Fibroblast of lung (primary cell): Measurements from ENCODE around the gene HDHD5. TPM values are rescaled to one million over a fixed set of nuclear protein-coding genes. Genes with fewer than 3 reads are reported as not detected.

ENCODE experiments used
- DNase-seq, 2 donors: peaks; one replicate each; pipeline versions ENCODE4 v3.0.0 to v3.0.0-alpha.2; 2010; ENCODE audit warnings: low read depth in 2 of 2
- H2AFZ ChIP-seq: 2 replicates; pipeline ENCODE4 v1.5.1; 2012; ENCODE audit warnings: low read length, control low read depth, inconsistent platforms
- H3K27ac ChIP-seq: 2 replicates; pipeline ENCODE4 v1.5.1; 2011; ENCODE audit warnings: low read length, control low read depth; ENCODE audit not compliant: insufficient read depth
- H3K27me3 ChIP-seq: 2 replicates; pipeline ENCODE4 v1.5.1; 2011; ENCODE audit warnings: mild to moderate bottlenecking, low read length; ENCODE audit not compliant: control insufficient read depth, insufficient read depth
- H3K36me3 ChIP-seq: 2 replicates; pipeline ENCODE4 v1.5.1; 2011; ENCODE audit warnings: low read length; ENCODE audit not compliant: control insufficient read depth, insufficient read depth
- H3K4me1 ChIP-seq: 2 replicates; pipeline ENCODE4 v1.5.1; 2011; ENCODE audit warnings: low read length; ENCODE audit not compliant: control insufficient read depth, insufficient read depth; ENCODE audit errors: extremely low read depth
- H3K4me2 ChIP-seq: 2 replicates; pipeline ENCODE4 v1.5.1; 2011; ENCODE audit warnings: low read length, control low read depth; ENCODE audit not compliant: insufficient read depth; ENCODE audit errors: extremely low read depth
- H3K4me3 ChIP-seq, 4 experiments: fragments of 200-600 bp in 1 of 4; sonication (generic) in 1 of 4; replicated peaks in 1 of 4; 2 replicates each; pipeline ENCODE4 v1.5.1; 2011 to 2016; ENCODE audit warnings: low read length in 4 of 4, low read depth in 3 of 4, mild to moderate bottlenecking in 3 of 4, control low read depth in 2 of 4, inconsistent platforms in 1 of 4, mixed read lengths in 1 of 4; ENCODE audit not compliant: insufficient read depth in 1 of 4; ENCODE audit errors: control extremely low read depth in 1 of 4
- H3K79me2 ChIP-seq: 2 replicates; pipeline ENCODE4 v1.5.1; 2012; ENCODE audit warnings: mild to moderate bottlenecking, low read length, inconsistent platforms; ENCODE audit not compliant: control insufficient read depth, insufficient read depth
- H3K9ac ChIP-seq: 2 replicates; pipeline ENCODE4 v1.5.1; 2011; ENCODE audit warnings: mild to moderate bottlenecking, low read length, control low read depth; ENCODE audit not compliant: insufficient read depth
- H3K9me3 ChIP-seq: 2 replicates; pipeline ENCODE4 v1.5.1; 2012; ENCODE audit warnings: low read depth, low read length; ENCODE audit not compliant: control insufficient read depth, insufficient read depth
- H4K20me1 ChIP-seq: 2 replicates; pipeline ENCODE4 v1.5.1; 2011; ENCODE audit warnings: low read length; ENCODE audit not compliant: control insufficient read depth, insufficient read depth; ENCODE audit errors: extremely low read depth
- EZH2 ChIP-seq: IDR thresholded peaks from 2 replicates; pipeline ENCODE4 v1.5.1; 2012; ENCODE audit warnings: low read length, control low read depth, mild to moderate bottlenecking; ENCODE audit errors: missing control alignments
- polyA plus RNA-seq, 2 donors: library from polyadenylated mRNA; depleted of rRNA in 1 of 2; stranded (reverse) in 1 of 2; unstranded in 1 of 2; fragments of >200 nt; gene quantifications; 2 replicates each; pipeline ENCODE4 v1.2.1, GENCODE V29; 2011 to 2012; ENCODE audit warnings: missing spikeins in 1 of 2
- total RNA-seq: library from RNA; depleted of rRNA; stranded (reverse); fragments of >200 nt; gene quantifications from 2 replicates; pipeline ENCODE4 v1.2.1, GENCODE V29; 2014
- TF ChIP-seq, protein P1 (sequence below), 2 donors: IDR thresholded peaks in 1 of 2; conservative IDR thresholded peaks in 1 of 2; 1 replicate in 1 of 2; 2 replicates in 1 of 2; pipeline ENCODE4 v1.5.1; 2011 to 2012; ENCODE audit warnings: low read length in 2 of 2, control low read depth in 1 of 2, inconsistent platforms in 1 of 2, low read depth in 1 of 2, mild to moderate bottlenecking in 1 of 2

The HDHD5 gene
- total and polyA plus RNA-seq, 2 donors (not counting 1 experiment from before 2014, with no cell fraction given) = 16.2 to 20.9 TPM

DNA sequence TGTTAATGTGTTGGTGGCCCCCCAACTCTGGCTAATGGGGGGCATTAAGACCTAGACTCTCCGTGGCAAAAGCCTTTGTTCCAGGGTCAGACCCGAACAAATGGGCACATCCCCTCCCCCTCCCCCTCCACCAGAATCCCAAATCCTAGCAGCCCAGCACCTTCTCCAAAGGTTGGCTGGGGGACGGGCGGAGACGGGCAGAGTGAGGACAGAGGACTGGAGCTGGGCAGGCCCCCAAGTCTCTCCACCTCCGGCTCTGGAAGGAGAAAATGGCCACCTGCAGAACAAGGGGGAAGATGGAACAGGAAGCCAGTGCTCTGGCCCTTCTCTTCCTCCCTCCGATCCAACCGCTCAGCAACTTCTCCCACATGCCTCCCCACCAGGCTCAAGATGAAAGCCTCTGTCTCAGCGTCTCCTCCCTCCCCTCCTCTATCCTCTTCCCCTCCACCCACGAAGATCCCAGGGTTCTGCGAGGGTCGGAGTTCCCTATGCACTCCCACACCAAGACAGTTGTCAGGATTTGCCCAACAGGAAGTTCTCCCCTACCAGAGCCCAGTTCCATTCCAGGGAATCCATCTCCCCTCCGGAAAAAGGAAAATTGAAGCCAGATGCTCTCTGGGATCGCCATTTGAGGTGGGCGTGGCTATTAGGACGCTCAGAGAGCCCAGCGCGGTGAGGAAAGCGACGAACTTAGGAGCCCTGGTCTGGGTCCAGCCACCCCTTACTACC is 40.1 kb upstream of the HDHD5 start:
- TF ChIP-seq, protein P1, sequence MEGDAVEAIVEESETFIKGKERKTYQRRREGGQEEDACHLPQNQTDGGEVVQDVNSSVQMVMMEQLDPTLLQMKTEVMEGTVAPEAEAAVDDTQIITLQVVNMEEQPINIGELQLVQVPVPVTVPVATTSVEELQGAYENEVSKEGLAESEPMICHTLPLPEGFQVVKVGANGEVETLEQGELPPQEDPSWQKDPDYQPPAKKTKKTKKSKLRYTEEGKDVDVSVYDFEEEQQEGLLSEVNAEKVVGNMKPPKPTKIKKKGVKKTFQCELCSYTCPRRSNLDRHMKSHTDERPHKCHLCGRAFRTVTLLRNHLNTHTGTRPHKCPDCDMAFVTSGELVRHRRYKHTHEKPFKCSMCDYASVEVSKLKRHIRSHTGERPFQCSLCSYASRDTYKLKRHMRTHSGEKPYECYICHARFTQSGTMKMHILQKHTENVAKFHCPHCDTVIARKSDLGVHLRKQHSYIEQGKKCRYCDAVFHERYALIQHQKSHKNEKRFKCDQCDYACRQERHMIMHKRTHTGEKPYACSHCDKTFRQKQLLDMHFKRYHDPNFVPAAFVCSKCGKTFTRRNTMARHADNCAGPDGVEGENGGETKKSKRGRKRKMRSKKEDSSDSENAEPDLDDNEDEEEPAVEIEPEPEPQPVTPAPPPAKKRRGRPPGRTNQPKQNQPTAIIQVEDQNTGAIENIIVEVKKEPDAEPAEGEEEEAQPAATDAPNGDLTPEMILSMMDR (conservative IDR thresholded peaks at IDR 0.05 in 1 of 2, IDR thresholded peaks at IDR 0.05 in 1 of 2; ENCODE audit: low read depth in 1 of 2, low read length in 2 of 2) = no peak
- TF ChIP-seq EZH2 = no peak
- Histone ChIP-seq H3K27ac (peak overlapping the region; percentile 27), H4K20me1 (no peaks in the 10 kb centered on the region), H3K36me3 (no peaks in the 10 kb centered on the region), H3K79me2 (no peaks in the 10 kb centered on the region), H3K27me3 (no peaks in the 10 kb centered on the region), H3K9me3 (no peaks in the 10 kb centered on the region), H3K4me3 (peak overlapping the region; percentile 1 to 54 (median 39)), H3K4me2 (peak overlapping the region; percentile 71), H3K9ac (no peak overlapping the region), H2AFZ (peak overlapping the region; percentile 87), H3K4me1 (no peaks in the 10 kb centered on the region)
- DNase-seq = peak; percentile 50 to 71

DNA sequence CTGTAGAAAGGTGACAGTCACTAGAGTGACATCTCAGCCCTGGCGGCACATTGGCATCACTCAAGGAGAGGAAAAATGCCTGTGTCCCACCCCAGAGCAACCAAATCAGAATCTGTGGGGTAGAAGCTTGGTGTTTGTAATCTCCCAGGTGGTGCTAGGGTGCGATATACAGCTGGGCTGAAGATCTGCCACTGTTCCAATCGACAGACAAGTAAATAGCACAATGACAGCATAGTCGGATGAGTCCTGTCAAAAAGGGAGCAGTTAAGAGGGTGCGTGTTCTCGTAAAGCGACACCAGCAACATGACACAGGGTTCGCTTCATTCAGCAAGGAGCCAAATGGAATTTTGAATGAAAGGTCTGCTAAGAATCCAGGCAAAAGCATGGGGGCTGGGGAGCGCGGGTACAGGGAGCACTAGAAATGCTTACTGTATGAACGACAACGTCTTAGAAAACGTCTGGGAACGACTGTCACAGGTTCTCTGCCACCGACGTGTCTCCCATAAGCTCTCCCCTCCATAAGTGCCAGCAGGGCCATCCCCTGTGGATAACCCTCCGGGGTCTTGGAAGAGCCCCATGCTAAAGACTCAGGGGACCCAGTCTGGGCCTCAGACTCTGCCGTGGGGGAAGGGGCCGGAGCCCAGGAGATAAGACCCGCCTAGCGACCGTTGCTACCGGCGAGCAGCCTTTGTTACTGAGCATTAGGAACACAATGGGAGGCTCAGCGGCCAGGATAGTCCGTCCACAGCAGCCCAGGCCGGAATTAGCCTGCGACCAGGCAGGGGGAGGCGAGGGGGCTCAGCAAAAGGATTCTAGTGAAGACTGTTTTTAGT is 39.3 kb upstream of the HDHD5 start:
- no peaks in the 10 kb centered on the region for H4K20me1 ChIP-seq
- H3K27me3 ChIP-seq = no peaks in the 10 kb centered on the region
- H2AFZ ChIP-seq = no peak overlapping the region
- TF ChIP-seq, protein P1 (conservative IDR thresholded peaks at IDR 0.05 in 1 of 2, IDR thresholded peaks at IDR 0.05 in 1 of 2; ENCODE audit: low read depth in 1 of 2, low read length in 2 of 2) = no peak
- no peak for TF ChIP-seq EZH2
- H3K9ac ChIP-seq = no peak overlapping the region
- peak overlapping the region in 2 of 4 experiments; percentile 1 to 54 for H3K4me3 ChIP-seq
- H3K79me2 ChIP-seq = no peaks in the 10 kb centered on the region
- peak in 1 of 2 donors; percentile 40 for DNase-seq
- peak overlapping the region; percentile 40 for H3K4me2 ChIP-seq
- H3K27ac ChIP-seq = no peak overlapping the region
- no peaks in the 10 kb centered on the region for H3K4me1 ChIP-seq
- no peaks in the 10 kb centered on the region for H3K9me3 ChIP-seq
- H3K36me3 ChIP-seq = no peaks in the 10 kb centered on the region

DNA sequence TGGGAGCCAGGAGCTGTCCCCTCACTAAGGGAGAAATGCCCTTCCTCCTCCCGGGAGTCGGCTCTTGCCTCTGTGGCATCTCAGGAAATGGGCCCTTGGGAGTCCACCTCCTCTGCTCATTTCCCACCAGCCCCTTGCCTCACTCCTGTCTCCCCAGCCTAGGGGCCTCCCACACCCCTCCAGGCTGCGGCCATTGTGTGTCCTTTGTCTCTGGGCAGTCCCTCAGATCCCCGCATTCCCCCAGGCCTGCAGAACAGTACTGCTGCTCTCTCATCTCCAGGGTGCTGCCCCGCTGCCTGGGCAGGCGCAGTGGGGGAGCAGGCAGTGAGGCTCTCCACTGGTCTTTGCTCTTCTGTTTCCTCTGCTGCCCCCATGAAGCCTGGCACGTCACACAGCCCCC is 35.1 kb upstream of the HDHD5 start:
- H3K4me3 ChIP-seq = no peak overlapping the region
- no peak overlapping the region for H3K9ac ChIP-seq
- H3K9me3 ChIP-seq = no peaks in the 10 kb centered on the region
- H3K79me2 ChIP-seq = no peaks in the 10 kb centered on the region
- H4K20me1 ChIP-seq = no peaks in the 10 kb centered on the region
- H3K27me3 ChIP-seq = no peaks in the 10 kb centered on the region
- no peak for DNase-seq
- H2AFZ ChIP-seq = no peak overlapping the region
- H3K27ac ChIP-seq = no peak overlapping the region
- H3K36me3 ChIP-seq = no peaks in the 10 kb centered on the region
- H3K4me2 ChIP-seq = no peak overlapping the region
- TF ChIP-seq EZH2 = no peak
- TF ChIP-seq, protein P1 (conservative IDR thresholded peaks at IDR 0.05 in 1 of 2, IDR thresholded peaks at IDR 0.05 in 1 of 2; ENCODE audit: low read depth in 1 of 2, low read length in 2 of 2) = no peak
- H3K4me1 ChIP-seq = peaks cover 7% of the 10 kb centered on the region
